PC-9 (cell line): ENCODE data around the gene TMEM50B. TPM values are rescaled to one million over a fixed set of nuclear protein-coding genes. Genes with fewer than 3 reads are reported as not detected.
A peak's percentile ranks its signal among the peaks of the same experiment; 100 is the strongest.

Experiments
- BruUV-seq: library from RNA; stranded (reverse); fragments of 400-500 nt; replicated peaks from 2 replicates; lab custom pipeline; 2021; lab: Mats Ljungman, UMichigan
- CTCF ChIA-PET: fragments of 300-600 bp; sonication (Branson Sonifier 250); formaldehyde crosslinking; loops from one replicate; lab custom pipeline; 2022; ENCODE audit warnings: antibody characterized with exemption; lab: Charles Lee
- POLR2A ChIA-PET: fragments of 300-600 bp; sonication (Branson Sonifier 250); formaldehyde crosslinking; loops from one replicate; lab custom pipeline; 2022; ENCODE audit warnings: antibody characterized with exemption; ENCODE audit not compliant: unreplicated experiment; lab: Charles Lee
- DNase-seq, 2 experiments: peaks; one replicate each; pipeline versions ENCODE4 v3.0.0 to v3.0.0-alpha.2; 2015 to 2022; ENCODE audit warnings: mixed read lengths in 1 of 2
- H2AFZ ChIP-seq: fragments of 200-600 bp; sonication (generic); 2 replicates; pipeline ENCODE4 v1.8.1; 2017; ENCODE audit warnings: antibody characterized with exemption
- H3F3A ChIP-seq: fragments of 200-600 bp; sonication (generic); 2 replicates; pipeline ENCODE4 v1.8.1; 2017; ENCODE audit warnings: antibody characterized with exemption, mild to moderate bottlenecking, low read depth; ENCODE audit not compliant: insufficient read depth
- H3K27ac ChIP-seq: fragments of 200-600 bp; sonication (generic); 2 replicates; pipeline ENCODE4 v1.6.1; 2016; ENCODE audit warnings: mixed run types
- H3K27me3 ChIP-seq: fragments of 200-600 bp; sonication (generic); 2 replicates; pipeline ENCODE4 v1.6.1; 2016; ENCODE audit warnings: low read depth, mixed run types; ENCODE audit not compliant: insufficient read depth
- H3K36me3 ChIP-seq: fragments of 200-600 bp; sonication (generic); 2 replicates; pipeline ENCODE4 v1.6.1; 2016; ENCODE audit warnings: low read depth, mixed run types
- H3K4me1 ChIP-seq: fragments of 200-600 bp; sonication (generic); replicated peaks from 2 replicates; pipeline ENCODE4 v1.6.1; 2016; ENCODE audit warnings: mixed run types; ENCODE audit not compliant: insufficient read depth
- H3K4me2 ChIP-seq: fragments of 200-600 bp; sonication (generic); 2 replicates; pipeline ENCODE4 v1.6.1; 2017; ENCODE audit warnings: mixed run types
- H3K4me3 ChIP-seq: fragments of 200-600 bp; sonication (generic); 2 replicates; pipeline ENCODE4 v1.6.1; 2016; ENCODE audit warnings: mixed run types
- H3K79me2 ChIP-seq: fragments of 200-600 bp; sonication (generic); 2 replicates; pipeline ENCODE4 v1.6.1; 2017; ENCODE audit warnings: low read depth, mixed run types
- H3K9me2 ChIP-seq: fragments of 200-600 bp; sonication (generic); 2 replicates; pipeline ENCODE4 v1.8.1; 2017; ENCODE audit warnings: mild to moderate bottlenecking; ENCODE audit not compliant: insufficient read depth
- H3K9me3 ChIP-seq: fragments of 200-600 bp; sonication (generic); 2 replicates; pipeline ENCODE4 v1.8.1; 2016; ENCODE audit warnings: low read depth; ENCODE audit not compliant: insufficient read depth
- H4K20me1 ChIP-seq: fragments of 200-600 bp; sonication (generic); 2 replicates; pipeline ENCODE4 v1.8.1; 2017; ENCODE audit not compliant: insufficient read depth
- CTCF ChIP-seq: fragments of 200-600 bp; sonication (generic); conservative IDR thresholded peaks from 2 replicates; pipeline ENCODE4 v1.6.1; 2017; ENCODE audit warnings: mixed run types, antibody characterized with exemption, mild to moderate bottlenecking, moderate library complexity
- EZH2 ChIP-seq: fragments of 200-600 bp; sonication (generic); IDR thresholded peaks from 2 replicates; pipeline ENCODE4 v1.8.0; 2017; ENCODE audit warnings: antibody characterized with exemption, low read depth
- intact Hi-C: fragments of 100-400 bp; cut with micrococcal nuclease; formaldehyde crosslinking; loops from one replicate; pipeline ENCODE4 v1.10.0; 2022; ENCODE audit not compliant: unreplicated experiment
- total RNA-seq: library from RNA; stranded (reverse); gene quantifications from 2 replicates; pipeline ENCODE4 v1.2.3, GENCODE V29; 2021

TMEM50B gene
- total RNA-seq, 1 experiment from 2014 or later, result 11.7 TPM

GRCh38 chr21:33428669-33429068 is 51.1 kb downstream of the TMEM50B start:
- peak; percentile 33 to 43 for DNase-seq
- ChIA-PET POLR2A (no interaction called here), CTCF (no interaction called here)
- TF ChIP-seq EZH2, result no peak
- Histone ChIP-seq H4K20me1 (no peaks in the 10 kb centered on the region), H3F3A (peaks cover 9% of the 10 kb centered on the region; the same call in 1 of the 2 replicates), H3K36me3 (no peaks in the 10 kb centered on the region), H3K4me3 (no peak overlapping the region), H3K27ac (no peak overlapping the region), H2AFZ (no peak overlapping the region), H3K4me2 (no peak overlapping the region), H3K9me2 (no peaks in the 10 kb centered on the region), H3K27me3 (no peaks in the 10 kb centered on the region), H3K4me1 (peaks cover 8% of the 10 kb centered on the region; the same call in 1 of the 2 replicates), H3K79me2 (no peaks in the 10 kb centered on the region), H3K9me3 (no peaks in the 10 kb centered on the region)
- BruUV-seq, result no TSS peak
- intact Hi-C loops, result no loop called here

DNA sequence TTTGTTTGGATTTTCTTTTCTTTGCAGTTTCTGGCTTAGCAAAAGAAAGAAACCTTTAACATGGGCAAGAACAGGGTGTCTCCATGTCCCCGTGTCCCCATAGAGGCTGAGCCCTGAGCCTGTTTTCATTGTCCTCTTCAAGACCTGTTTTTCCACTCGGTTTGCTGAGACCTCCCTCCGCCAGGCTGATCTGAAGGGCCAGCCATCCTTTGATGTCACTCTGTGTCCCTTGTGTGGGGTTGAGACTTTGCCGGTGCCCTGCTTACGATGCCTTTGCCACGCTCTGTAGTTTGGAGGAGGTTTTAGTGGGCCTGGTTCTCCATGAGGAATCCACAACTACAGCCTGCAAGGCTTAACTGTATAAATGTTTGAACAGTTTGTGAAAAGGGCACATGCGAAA is 52.7 kb downstream of the TMEM50B start:
- Histone ChIP-seq H3F3A (no peaks in the 10 kb centered on the region), H2AFZ (no peak overlapping the region), H4K20me1 (no peaks in the 10 kb centered on the region), H3K9me2 (no peaks in the 10 kb centered on the region), H3K27me3 (no peaks in the 10 kb centered on the region), H3K27ac (no peak overlapping the region), H3K9me3 (no peaks in the 10 kb centered on the region), H3K4me2 (no peak overlapping the region), H3K4me1 (peaks cover 8% of the 10 kb centered on the region; the same call in 1 of the 2 replicates), H3K4me3 (no peak overlapping the region), H3K36me3 (0 out of 2 replicates have a peak, but pooled peaks cover 1% of the 10 kb centered on the region), H3K79me2 (no peaks in the 10 kb centered on the region)
- BruUV-seq, result no TSS peak
- ChIA-PET POLR2A (no interaction called here), CTCF (interaction anchor here (0.5 kb wide), 1 partner anchor 193 kb away, joined by 5 read pairs; no protein-coding TSS in a partner anchor)
- intact Hi-C loops, result no loop called here
- TF ChIP-seq CTCF, result no peak
- DNase-seq, result no peak

DNA sequence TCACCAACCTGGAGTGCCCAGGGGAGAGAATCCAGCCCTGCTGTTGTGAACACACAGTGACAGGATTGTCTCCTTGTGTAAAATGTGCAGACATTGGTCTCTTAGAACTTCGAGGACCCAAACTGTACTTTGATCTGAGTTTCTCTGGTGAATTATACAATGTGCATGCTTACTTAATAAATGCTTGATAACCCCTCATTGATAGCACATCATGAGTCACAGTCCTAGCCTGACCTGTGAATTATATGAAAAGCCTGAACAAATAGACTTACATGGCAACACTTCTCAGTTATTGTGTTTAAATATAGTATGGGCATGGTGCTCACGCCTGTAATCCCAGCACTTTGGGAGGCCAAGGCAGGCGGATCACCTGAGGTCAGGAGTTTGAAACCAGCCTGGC is 53.9 kb downstream of the TMEM50B start:
- no peak overlapping the region for H2AFZ ChIP-seq
- H4K20me1 ChIP-seq, result no peaks in the 10 kb centered on the region
- H3F3A ChIP-seq, result no peaks in the 10 kb centered on the region
- H3K4me3 ChIP-seq, result no peak overlapping the region
- no peak overlapping the region for H3K4me2 ChIP-seq
- 0 out of 2 replicates have a peak, but pooled peaks cover 10% of the 10 kb centered on the region for H3K36me3 ChIP-seq
- H3K9me2 ChIP-seq, result no peaks in the 10 kb centered on the region
- no peaks in the 10 kb centered on the region for H3K27me3 ChIP-seq
- TF ChIP-seq EZH2, result no peak
- TF ChIP-seq CTCF, result no peak
- no peaks in the 10 kb centered on the region for H3K79me2 ChIP-seq
- ChIA-PET POLR2A (no interaction called here), CTCF (no interaction called here)
- H3K4me1 ChIP-seq, result peaks cover 8% of the 10 kb centered on the region; the same call in 1 of the 2 replicates
- H3K9me3 ChIP-seq, result no peaks in the 10 kb centered on the region
- no peak overlapping the region for H3K27ac ChIP-seq
- no peak for DNase-seq
- intact Hi-C loops, result no loop called here
- BruUV-seq, result no TSS peak

- Histone ChIP-seq H3K27ac (no peak overlapping the region), H3K36me3 (0 out of 2 replicates have a peak, but pooled peaks cover 10% of the 10 kb centered on the region)
Observed at GRCh38 chr21:33424214-33424613, 55.6 kb downstream of the TMEM50B start.

More at GRCh38 chr21:33424214-33424613, 55.6 kb downstream of the TMEM50B start:
- H3F3A ChIP-seq, result no peaks in the 10 kb centered on the region
- no peak for DNase-seq
- TF ChIP-seq CTCF (no peak), EZH2 (no peak)
- CTCF ChIA-PET, result no interaction called here
- no peak overlapping the region for H2AFZ ChIP-seq
- no TSS peak for BruUV-seq
- intact Hi-C loops, result no loop called here
- H3K4me2 ChIP-seq, result no peak overlapping the region
- no peak overlapping the region for H3K4me3 ChIP-seq
- H3K27me3 ChIP-seq, result no peaks in the 10 kb centered on the region
- no peaks in the 10 kb centered on the region for H3K9me3 ChIP-seq
- H3K9me2 ChIP-seq, result no peaks in the 10 kb centered on the region
- H3K4me1 ChIP-seq, result peaks cover 14% of the 10 kb centered on the region
- no peaks in the 10 kb centered on the region for H4K20me1 ChIP-seq
- POLR2A ChIA-PET, result no interaction called here
- H3K79me2 ChIP-seq, result no peaks in the 10 kb centered on the region
